NB4 (cell line): ENCODE measurements around the gene HOXC10.
A peak's percentile ranks its signal among the peaks of the same experiment; 100 is the strongest.

Source experiments
- DNase-seq: peaks from one replicate; pipeline ENCODE4 v3.0.0; 2010; ENCODE audit warnings: low read depth
- H3K4me3 ChIP-seq: one replicate; pipeline ENCODE4 v1.5.1; 2011; ENCODE audit warnings: mild to moderate bottlenecking, low read depth, low read length, moderate library complexity
- CTCF ChIP-seq: IDR thresholded peaks from one replicate; pipeline ENCODE4 v1.5.1; 2012; ENCODE audit warnings: low read depth, low read length
- MAX ChIP-seq: IDR thresholded peaks from 2 replicates; pipeline ENCODE4 v1.6.1; 2011; ENCODE audit warnings: low read depth, low read length
- MYC ChIP-seq: IDR thresholded peaks from 2 replicates; pipeline ENCODE4 v1.6.1; 2011; ENCODE audit warnings: low read depth, low read length
- POLR2A ChIP-seq: IDR thresholded peaks from 2 replicates; pipeline ENCODE4 v1.6.1; 2011; ENCODE audit warnings: mild to moderate bottlenecking; ENCODE audit not compliant: insufficient read length; ENCODE audit errors: extremely low read depth

The HOXC10 gene

DNA sequence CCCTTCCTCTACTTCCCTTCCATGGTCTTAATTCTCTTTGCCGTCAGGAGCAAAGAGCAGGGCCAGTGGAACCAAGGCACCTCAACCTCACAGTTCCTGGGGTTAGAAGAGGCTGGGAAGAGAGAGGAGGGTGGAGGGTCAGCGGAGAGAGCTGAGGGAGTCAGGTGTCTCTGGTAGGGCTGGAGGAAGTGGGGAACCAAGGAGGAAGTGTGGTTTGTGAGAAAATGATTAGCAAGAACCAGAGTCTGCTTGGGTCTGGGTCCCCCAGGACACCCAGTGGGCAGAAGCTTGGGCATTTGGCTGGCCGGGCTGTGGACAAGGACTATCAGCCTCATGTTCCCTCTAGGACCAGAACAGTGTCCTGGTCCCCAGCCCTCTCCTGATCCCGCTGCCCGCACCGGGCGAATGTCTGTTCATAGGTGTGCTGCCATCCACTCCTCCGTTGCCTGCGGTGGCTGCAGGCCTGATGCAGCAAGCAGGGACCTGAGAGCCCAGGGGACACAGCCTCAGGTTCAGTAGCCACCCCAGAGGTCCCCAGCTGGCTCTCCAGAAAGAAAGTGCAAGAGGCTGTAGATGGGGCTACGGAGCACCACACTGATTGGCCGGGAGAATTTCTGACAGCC lies 27.9 kb upstream of the HOXC10 start:
- no peak for TF ChIP-seq MAX
- DNase-seq: peak; percentile 42
- H3K4me3 ChIP-seq: no peak overlapping the region

- H3K4me3 ChIP-seq: no peak overlapping the region
- TF ChIP-seq MAX: no peak
- TF ChIP-seq CTCF: no peak
- TF ChIP-seq POLR2A: no peak
- DNase-seq: no peak
Measured at GRCh38 chr12:53958128-53958527, 26.8 kb upstream of the HOXC10 start.

GRCh38 chr12:53959314-53959713 lies 25.6 kb upstream of the HOXC10 start:
- no peak overlapping the region for H3K4me3 ChIP-seq
- DNase-seq: no peak
- no peak for TF ChIP-seq MYC
- TF ChIP-seq POLR2A: no peak
- no peak for TF ChIP-seq CTCF
- TF ChIP-seq MAX: no peak

DNA sequence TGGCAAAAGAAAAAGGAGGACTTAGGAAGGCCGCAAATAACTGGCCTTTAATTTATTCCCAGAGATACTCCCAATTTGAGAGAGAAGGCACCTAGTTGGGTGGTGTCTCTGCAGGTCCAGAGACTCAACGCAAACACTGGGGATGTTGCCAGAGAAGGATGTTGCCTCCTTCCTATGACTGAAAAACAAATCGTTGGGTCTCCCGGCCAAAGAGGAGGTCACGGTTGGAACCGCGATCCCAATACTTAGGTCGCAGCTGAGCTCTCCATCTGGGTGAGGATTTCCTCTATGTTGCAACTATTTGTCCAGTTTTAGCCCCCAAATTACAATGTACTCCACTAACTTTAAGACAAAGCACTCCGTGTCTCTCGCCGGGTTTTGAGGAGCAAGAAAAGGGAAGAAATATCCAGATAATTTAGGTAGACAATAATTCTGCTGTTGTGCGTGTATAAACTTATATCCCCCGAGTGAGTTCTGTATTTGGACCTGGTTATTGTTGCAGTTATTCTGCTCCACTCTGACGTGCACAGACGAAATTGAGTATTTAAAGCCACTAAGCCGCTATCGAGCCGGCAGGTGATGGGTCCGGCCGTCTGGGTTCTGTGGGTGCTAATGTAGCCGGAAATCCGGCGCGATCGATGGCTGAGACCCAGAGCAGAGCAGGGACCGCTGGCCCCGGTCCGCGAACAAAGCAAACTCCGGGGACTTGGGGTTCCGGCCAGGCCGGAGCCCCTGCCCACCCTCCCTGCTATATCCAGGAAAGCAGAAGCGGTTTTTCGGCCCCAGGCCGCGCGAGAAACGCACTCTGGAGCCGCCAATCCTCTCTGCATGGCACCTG lies 24.5 kb upstream of the HOXC10 start:
- no peak overlapping the region for H3K4me3 ChIP-seq
- DNase-seq: no peak
- TF ChIP-seq MAX (no peak), POLR2A (no peak), MYC (no peak), CTCF (no peak)

GRCh38 chr12:53961025-53961761 lies 23.8 kb upstream of the HOXC10 start:
- no peak for DNase-seq
- no peak for TF ChIP-seq POLR2A
- no peak for TF ChIP-seq MAX
- no peak for TF ChIP-seq MYC
- TF ChIP-seq CTCF: no peak
- H3K4me3 ChIP-seq: no peak overlapping the region

- no peak for DNase-seq
- H3K4me3 ChIP-seq: no peak overlapping the region
- TF ChIP-seq CTCF: no peak
- TF ChIP-seq MAX: no peak
- TF ChIP-seq POLR2A: no peak
- no peak for TF ChIP-seq MYC
Measured at GRCh38 chr12:53963005-53963404, 21.9 kb upstream of the HOXC10 start.
